HL-60 (cell line): ENCODE data around the gene PNPLA2.

ENCODE experiments used
- DNase-seq, 2 experiments: peaks; one replicate each; pipeline ENCODE4 v3.0.0-alpha.2; 2010 to 2020; ENCODE audit warnings: low read depth in 1 of 2, low spot score in 1 of 2
- H3K27ac ChIP-seq: fragments of 250-450 bp; sonication (Bioruptor Pico); replicated peaks from 2 replicates; pipeline ENCODE4 v1.5.1; 2020; ENCODE audit warnings: mild to moderate bottlenecking, moderate library complexity
- H3K27me3 ChIP-seq: fragments of 250-450 bp; sonication (Bioruptor Pico); 2 replicates; pipeline ENCODE4 v1.5.1; 2021; ENCODE audit warnings: mild to moderate bottlenecking, moderate library complexity; ENCODE audit not compliant: insufficient read depth, poor library complexity, severe bottlenecking
- H3K4me3 ChIP-seq: replicated peaks from 2 replicates; pipeline ENCODE4 v1.5.1; 2011; ENCODE audit warnings: mild to moderate bottlenecking, control low read depth, low read length; ENCODE audit not compliant: insufficient read depth
- GABPA ChIP-seq: IDR thresholded peaks from 2 replicates; pipeline ENCODE4 v1.6.1; 2012; ENCODE audit warnings: low read depth
- POLR2AphosphoS5 ChIP-seq: IDR thresholded peaks from 2 replicates; pipeline ENCODE4 v1.6.1; 2012; ENCODE audit warnings: low read depth
- SPI1 ChIP-seq: IDR thresholded peaks from 2 replicates; pipeline ENCODE4 v1.6.1; 2012; ENCODE audit warnings: low read depth, mild to moderate bottlenecking, borderline replicate concordance
- TF ChIP-seq, protein P1 (sequence below): IDR thresholded peaks from 2 replicates; pipeline ENCODE4 v1.6.1; 2012; ENCODE audit warnings: low read depth; ENCODE audit not compliant: insufficient replicate concordance
- TF ChIP-seq, protein P2 (sequence below): IDR thresholded peaks from one replicate; pipeline ENCODE4 v1.5.1; 2011; ENCODE audit warnings: low read length, control low read depth, inconsistent platforms; ENCODE audit not compliant: insufficient read depth

PNPLA2 gene

DNA sequence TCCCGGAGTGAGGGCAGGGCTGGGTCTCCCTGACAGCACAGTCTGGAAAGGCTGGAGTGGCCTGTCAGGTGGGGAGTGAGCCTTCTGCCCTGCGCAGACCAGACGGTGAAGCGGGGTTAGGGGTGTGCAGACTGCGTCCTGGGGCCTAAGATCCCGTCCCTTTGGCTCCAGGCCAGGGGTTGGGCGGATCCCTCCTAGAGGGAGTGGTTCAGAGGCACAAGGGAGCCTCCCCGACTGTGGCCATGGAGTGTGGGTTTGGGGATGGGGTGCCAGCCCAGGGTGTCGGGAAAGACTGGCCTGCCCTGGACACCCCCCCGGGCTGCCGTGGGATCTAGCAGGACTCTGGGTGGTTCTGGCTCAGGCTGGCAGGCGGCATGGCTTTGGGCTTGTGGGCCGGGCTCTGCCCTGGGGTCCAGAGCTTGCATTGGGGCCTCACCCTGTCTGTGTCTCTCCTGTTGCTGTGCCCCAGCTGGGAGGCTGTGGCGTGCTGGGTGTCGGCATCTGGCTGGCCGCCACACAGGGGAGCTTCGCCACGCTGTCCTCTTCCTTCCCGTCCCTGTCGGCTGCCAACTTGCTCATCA lies 43.5 kb downstream of the PNPLA2 start:
- Histone ChIP-seq H3K4me3 (no peak overlapping the region), H3K27ac (no peak overlapping the region), H3K27me3 (peaks cover 2% of the 10 kb centered on the region)
- DNase-seq, result no peak
- TF ChIP-seq, protein P1, sequence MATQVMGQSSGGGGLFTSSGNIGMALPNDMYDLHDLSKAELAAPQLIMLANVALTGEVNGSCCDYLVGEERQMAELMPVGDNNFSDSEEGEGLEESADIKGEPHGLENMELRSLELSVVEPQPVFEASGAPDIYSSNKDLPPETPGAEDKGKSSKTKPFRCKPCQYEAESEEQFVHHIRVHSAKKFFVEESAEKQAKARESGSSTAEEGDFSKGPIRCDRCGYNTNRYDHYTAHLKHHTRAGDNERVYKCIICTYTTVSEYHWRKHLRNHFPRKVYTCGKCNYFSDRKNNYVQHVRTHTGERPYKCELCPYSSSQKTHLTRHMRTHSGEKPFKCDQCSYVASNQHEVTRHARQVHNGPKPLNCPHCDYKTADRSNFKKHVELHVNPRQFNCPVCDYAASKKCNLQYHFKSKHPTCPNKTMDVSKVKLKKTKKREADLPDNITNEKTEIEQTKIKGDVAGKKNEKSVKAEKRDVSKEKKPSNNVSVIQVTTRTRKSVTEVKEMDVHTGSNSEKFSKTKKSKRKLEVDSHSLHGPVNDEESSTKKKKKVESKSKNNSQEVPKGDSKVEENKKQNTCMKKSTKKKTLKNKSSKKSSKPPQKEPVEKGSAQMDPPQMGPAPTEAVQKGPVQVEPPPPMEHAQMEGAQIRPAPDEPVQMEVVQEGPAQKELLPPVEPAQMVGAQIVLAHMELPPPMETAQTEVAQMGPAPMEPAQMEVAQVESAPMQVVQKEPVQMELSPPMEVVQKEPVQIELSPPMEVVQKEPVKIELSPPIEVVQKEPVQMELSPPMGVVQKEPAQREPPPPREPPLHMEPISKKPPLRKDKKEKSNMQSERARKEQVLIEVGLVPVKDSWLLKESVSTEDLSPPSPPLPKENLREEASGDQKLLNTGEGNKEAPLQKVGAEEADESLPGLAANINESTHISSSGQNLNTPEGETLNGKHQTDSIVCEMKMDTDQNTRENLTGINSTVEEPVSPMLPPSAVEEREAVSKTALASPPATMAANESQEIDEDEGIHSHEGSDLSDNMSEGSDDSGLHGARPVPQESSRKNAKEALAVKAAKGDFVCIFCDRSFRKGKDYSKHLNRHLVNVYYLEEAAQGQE, result no peak
- TF ChIP-seq GABPA, result no peak
- peak; percentile 41; the same call in 1 of the 2 replicates for TF ChIP-seq POLR2AphosphoS5

DNA sequence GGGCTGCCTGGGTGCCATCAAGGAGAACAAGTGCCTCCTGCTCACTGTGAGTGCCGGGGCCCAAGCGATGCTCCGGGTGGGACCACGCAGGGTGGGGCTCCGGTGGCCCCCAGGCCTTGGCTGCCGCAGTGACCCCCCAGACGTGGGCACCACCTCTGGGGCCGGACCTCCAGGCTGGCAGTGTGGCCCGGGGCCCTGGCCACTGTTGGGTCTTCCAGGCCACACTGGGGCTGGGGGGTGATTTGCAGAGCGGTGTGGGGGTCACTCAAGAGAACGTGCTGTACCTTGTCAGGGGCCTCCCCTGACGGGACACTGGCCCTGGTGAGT lies 43.9 kb downstream of the PNPLA2 start:
- Histone ChIP-seq H3K4me3 (no peak overlapping the region), H3K27me3 (peaks cover 2% of the 10 kb centered on the region), H3K27ac (no peak overlapping the region)
- TF ChIP-seq, protein P2, sequence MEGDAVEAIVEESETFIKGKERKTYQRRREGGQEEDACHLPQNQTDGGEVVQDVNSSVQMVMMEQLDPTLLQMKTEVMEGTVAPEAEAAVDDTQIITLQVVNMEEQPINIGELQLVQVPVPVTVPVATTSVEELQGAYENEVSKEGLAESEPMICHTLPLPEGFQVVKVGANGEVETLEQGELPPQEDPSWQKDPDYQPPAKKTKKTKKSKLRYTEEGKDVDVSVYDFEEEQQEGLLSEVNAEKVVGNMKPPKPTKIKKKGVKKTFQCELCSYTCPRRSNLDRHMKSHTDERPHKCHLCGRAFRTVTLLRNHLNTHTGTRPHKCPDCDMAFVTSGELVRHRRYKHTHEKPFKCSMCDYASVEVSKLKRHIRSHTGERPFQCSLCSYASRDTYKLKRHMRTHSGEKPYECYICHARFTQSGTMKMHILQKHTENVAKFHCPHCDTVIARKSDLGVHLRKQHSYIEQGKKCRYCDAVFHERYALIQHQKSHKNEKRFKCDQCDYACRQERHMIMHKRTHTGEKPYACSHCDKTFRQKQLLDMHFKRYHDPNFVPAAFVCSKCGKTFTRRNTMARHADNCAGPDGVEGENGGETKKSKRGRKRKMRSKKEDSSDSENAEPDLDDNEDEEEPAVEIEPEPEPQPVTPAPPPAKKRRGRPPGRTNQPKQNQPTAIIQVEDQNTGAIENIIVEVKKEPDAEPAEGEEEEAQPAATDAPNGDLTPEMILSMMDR, result no peak
- TF ChIP-seq POLR2AphosphoS5 (no peak; the same call in 1 of the 2 replicates), GABPA (no peak), SPI1 (no peak)
- TF ChIP-seq, protein P1, result no peak
- no peak for DNase-seq

GRCh38 chr11:863023-863909 lies 44.6 kb downstream of the PNPLA2 start:
- DNase-seq, result no peak
- H3K4me3 ChIP-seq, result no peak overlapping the region
- H3K27me3 ChIP-seq, result peaks cover 2% of the 10 kb centered on the region
- no peak overlapping the region for H3K27ac ChIP-seq
- TF ChIP-seq SPI1, result no peak
- TF ChIP-seq, protein P1, result no peak
- no peak for TF ChIP-seq POLR2AphosphoS5
- TF ChIP-seq GABPA, result no peak
- TF ChIP-seq, protein P2, result no peak
